Measurements from ENCODE around the gene COL18A1. TPM values are rescaled to one million over a fixed set of nuclear protein-coding genes. Genes with fewer than 3 reads are reported as not detected.

The COL18A1 gene
- total RNA-seq, 1 experiment from 2014 or later, result 55.9 TPM

GRCh38 chr21:45459171-45460010 lies 54.4 kb downstream of the COL18A1 start:
- no peak for DNase-seq (ENCODE audit: low read depth in 1 of 2, low spot score in 2 of 2)
- Histone ChIP-seq H3K9me3 (replicated peaks) (peaks cover 12% of the 10 kb centered on the region), H3K4me1 (replicated peaks) (peaks cover 26% of the 10 kb centered on the region), H3K36me3 (peaks cover 4% of the 10 kb centered on the region; the same call in 1 of the 2 replicates), H3K27me3 (replicated peaks) (no peaks in the 10 kb centered on the region), H3K27ac (no peak overlapping the region), H3K4me3 (no peak overlapping the region)

GRCh38 chr21:45460011-45460565 lies 55.1 kb downstream of the COL18A1 start:
- H3K27ac ChIP-seq, result peak overlapping the region; percentile 53
- peaks cover 21% of the 10 kb centered on the region for H3K4me1 ChIP-seq (replicated peaks)
- H3K27me3 ChIP-seq (replicated peaks), result no peaks in the 10 kb centered on the region
- no peak for DNase-seq (ENCODE audit: low read depth in 1 of 2, low spot score in 2 of 2)
- H3K4me3 ChIP-seq, result no peak overlapping the region
- H3K9me3 ChIP-seq (replicated peaks), result peaks cover 12% of the 10 kb centered on the region
- H3K36me3 ChIP-seq, result peaks cover 4% of the 10 kb centered on the region; the same call in 1 of the 2 replicates

GRCh38 chr21:45460611-45461368 lies 55.8 kb downstream of the COL18A1 start:
- H3K27ac ChIP-seq, result peak overlapping the region; percentile 53
- H3K4me3 ChIP-seq, result no peak overlapping the region
- H3K4me1 ChIP-seq (replicated peaks), result peaks cover 15% of the 10 kb centered on the region
- no peaks in the 10 kb centered on the region for H3K27me3 ChIP-seq (replicated peaks)
- peak in 1 of 2 experiments; percentile 30 for DNase-seq (ENCODE audit: low read depth in 1 of 2, low spot score in 2 of 2)
- H3K36me3 ChIP-seq, result peaks cover 4% of the 10 kb centered on the region; the same call in 1 of the 2 replicates
- H3K9me3 ChIP-seq (replicated peaks), result peaks cover 12% of the 10 kb centered on the region

GRCh38 chr21:45461369-45461750 lies 56.4 kb downstream of the COL18A1 start:
- Histone ChIP-seq H3K27ac (no peak overlapping the region), H3K9me3 (replicated peaks) (peaks cover 12% of the 10 kb centered on the region), H3K36me3 (peaks cover 4% of the 10 kb centered on the region; the same call in 1 of the 2 replicates), H3K27me3 (replicated peaks) (no peaks in the 10 kb centered on the region), H3K4me1 (replicated peaks) (peaks cover 15% of the 10 kb centered on the region), H3K4me3 (no peak overlapping the region)
- no peak for DNase-seq (ENCODE audit: low read depth in 1 of 2, low spot score in 2 of 2)

- Histone ChIP-seq H3K27me3 (replicated peaks) (no peaks in the 10 kb centered on the region), H3K9me3 (replicated peaks) (peaks cover 12% of the 10 kb centered on the region), H3K4me3 (no peak overlapping the region), H3K36me3 (peaks cover 4% of the 10 kb centered on the region; the same call in 1 of the 2 replicates), H3K27ac (no peak overlapping the region), H3K4me1 (replicated peaks) (peaks cover 16% of the 10 kb centered on the region)
- no peak for DNase-seq (ENCODE audit: low read depth in 1 of 2, low spot score in 2 of 2)
Observed at GRCh38 chr21:45461806-45462341, 56.9 kb downstream of the COL18A1 start.

- no peak for DNase-seq (ENCODE audit: low read depth in 1 of 2, low spot score in 2 of 2)
- Histone ChIP-seq H3K36me3 (peaks cover 4% of the 10 kb centered on the region; the same call in 1 of the 2 replicates), H3K27me3 (replicated peaks) (no peaks in the 10 kb centered on the region), H3K4me3 (no peak overlapping the region), H3K27ac (no peak overlapping the region), H3K9me3 (replicated peaks) (peaks cover 12% of the 10 kb centered on the region), H3K4me1 (replicated peaks) (peaks cover 20% of the 10 kb centered on the region)
Observed at GRCh38 chr21:45463871-45464270, 58.9 kb downstream of the COL18A1 start.

- peaks cover 12% of the 10 kb centered on the region for H3K9me3 ChIP-seq (replicated peaks)
- peaks cover 24% of the 10 kb centered on the region for H3K4me1 ChIP-seq (replicated peaks)
- H3K27ac ChIP-seq, result no peak overlapping the region
- no peak overlapping the region for H3K4me3 ChIP-seq
- peaks cover 4% of the 10 kb centered on the region; the same call in 1 of the 2 replicates for H3K36me3 ChIP-seq
- DNase-seq (ENCODE audit: low read depth in 1 of 2, low spot score in 2 of 2), result no peak
- no peaks in the 10 kb centered on the region for H3K27me3 ChIP-seq (replicated peaks)
Observed at GRCh38 chr21:45464309-45464708, 59.3 kb downstream of the COL18A1 start.

- Histone ChIP-seq H3K9me3 (replicated peaks) (peaks cover 12% of the 10 kb centered on the region), H3K27me3 (replicated peaks) (no peaks in the 10 kb centered on the region), H3K4me3 (no peak overlapping the region), H3K27ac (no peak overlapping the region), H3K4me1 (replicated peaks) (peaks cover 29% of the 10 kb centered on the region), H3K36me3 (peaks cover 4% of the 10 kb centered on the region; the same call in 1 of the 2 replicates)
- DNase-seq (ENCODE audit: low read depth in 1 of 2, low spot score in 2 of 2), result no peak
Observed at GRCh38 chr21:45465105-45465504, 60.1 kb downstream of the COL18A1 start.

GRCh38 chr21:45465611-45466329 lies 60.8 kb downstream of the COL18A1 start:
- H3K36me3 ChIP-seq, result peaks cover 4% of the 10 kb centered on the region; the same call in 1 of the 2 replicates
- H3K27me3 ChIP-seq (replicated peaks), result no peaks in the 10 kb centered on the region
- no peak for DNase-seq (ENCODE audit: low read depth in 1 of 2, low spot score in 2 of 2)
- no peak overlapping the region for H3K4me3 ChIP-seq
- peaks cover 28% of the 10 kb centered on the region for H3K4me1 ChIP-seq (replicated peaks)
- H3K9me3 ChIP-seq (replicated peaks), result peaks cover 12% of the 10 kb centered on the region
- H3K27ac ChIP-seq, result no peak overlapping the region

GRCh38 chr21:45466330-45467220 lies 61.6 kb downstream of the COL18A1 start:
- peaks cover 4% of the 10 kb centered on the region for H3K9me3 ChIP-seq (replicated peaks)
- no peaks in the 10 kb centered on the region; the same call in 1 of the 2 replicates for H3K36me3 ChIP-seq
- H3K27ac ChIP-seq, result no peak overlapping the region
- DNase-seq (ENCODE audit: low read depth in 1 of 2, low spot score in 2 of 2), result no peak
- H3K27me3 ChIP-seq (replicated peaks), result no peaks in the 10 kb centered on the region
- H3K4me1 ChIP-seq (replicated peaks), result peaks cover 30% of the 10 kb centered on the region
- H3K4me3 ChIP-seq, result no peak overlapping the region

GRCh38 chr21:45467221-45467779 lies 62.3 kb downstream of the COL18A1 start:
- H3K27ac ChIP-seq, result no peak overlapping the region

More at GRCh38 chr21:45467221-45467779, 62.3 kb downstream of the COL18A1 start:
- no peak for DNase-seq (ENCODE audit: low read depth in 1 of 2, low spot score in 2 of 2)
- Histone ChIP-seq H3K27me3 (replicated peaks) (no peaks in the 10 kb centered on the region), H3K4me1 (replicated peaks) (peaks cover 37% of the 10 kb centered on the region), H3K36me3 (no peaks in the 10 kb centered on the region; the same call in 1 of the 2 replicates), H3K4me3 (no peak overlapping the region), H3K9me3 (replicated peaks) (peaks cover 2% of the 10 kb centered on the region; the same call in 1 of the 2 replicates)
